ENCODE data around the gene ARPP21.
"Not testable (repeated sequence)": the region's sequence is repeated elsewhere in the genome, so short reads cannot be mapped to it uniquely, and the experiment has no call there.

Gene ARPP21

DNA sequence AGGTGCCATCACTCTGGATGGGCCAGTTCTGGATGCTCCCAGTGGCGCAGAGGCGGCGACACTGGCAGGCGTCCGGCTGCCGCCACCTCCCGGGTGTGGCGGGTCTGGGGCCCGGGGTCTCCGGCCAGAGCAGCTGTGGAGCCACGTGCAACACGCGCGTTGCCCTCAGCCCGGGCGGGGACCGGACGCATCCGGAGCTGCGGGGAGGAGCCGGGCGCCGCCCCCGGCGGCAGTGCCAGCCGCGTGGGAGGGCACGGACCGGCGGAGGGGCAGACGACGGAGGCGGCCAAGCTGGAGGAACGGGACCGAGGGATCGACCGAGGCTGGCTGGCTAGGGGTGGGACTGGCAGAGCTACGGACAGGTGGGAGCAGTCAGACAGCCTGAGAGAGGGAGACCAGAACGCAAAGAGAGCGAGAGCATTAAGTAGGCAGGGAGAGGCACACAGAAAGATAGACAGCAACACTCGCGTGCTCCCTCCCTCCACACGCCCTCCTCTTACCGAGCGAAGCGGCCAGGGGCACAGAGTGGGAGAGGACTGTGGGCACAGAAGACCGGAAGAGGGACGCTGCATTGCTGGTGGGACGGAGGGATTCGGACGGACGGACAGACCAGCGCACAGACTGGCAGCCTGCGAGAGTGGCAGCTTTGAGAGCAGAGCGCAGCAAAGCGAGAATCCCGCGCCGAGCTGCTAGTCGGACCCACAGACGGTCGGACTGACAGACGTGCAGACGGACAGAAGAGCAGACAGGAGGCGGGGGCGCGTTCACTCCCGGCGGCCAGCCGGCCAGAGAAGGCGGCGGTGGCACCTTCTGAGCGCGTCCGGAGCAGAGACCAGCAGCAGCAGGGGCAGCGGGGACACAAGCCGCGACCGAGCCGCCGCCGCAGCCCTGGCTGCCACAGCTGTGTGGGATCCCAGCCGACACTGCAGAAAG, at the start of gene ARPP21:
TSS of gene ARPP21 (plus strand) at position 272 of the 933 bp plus-strand sequence. CDS start 42,227 bp downstream, outside the sequence.
- peak; percentile 92 for DNase-seq

DNA sequence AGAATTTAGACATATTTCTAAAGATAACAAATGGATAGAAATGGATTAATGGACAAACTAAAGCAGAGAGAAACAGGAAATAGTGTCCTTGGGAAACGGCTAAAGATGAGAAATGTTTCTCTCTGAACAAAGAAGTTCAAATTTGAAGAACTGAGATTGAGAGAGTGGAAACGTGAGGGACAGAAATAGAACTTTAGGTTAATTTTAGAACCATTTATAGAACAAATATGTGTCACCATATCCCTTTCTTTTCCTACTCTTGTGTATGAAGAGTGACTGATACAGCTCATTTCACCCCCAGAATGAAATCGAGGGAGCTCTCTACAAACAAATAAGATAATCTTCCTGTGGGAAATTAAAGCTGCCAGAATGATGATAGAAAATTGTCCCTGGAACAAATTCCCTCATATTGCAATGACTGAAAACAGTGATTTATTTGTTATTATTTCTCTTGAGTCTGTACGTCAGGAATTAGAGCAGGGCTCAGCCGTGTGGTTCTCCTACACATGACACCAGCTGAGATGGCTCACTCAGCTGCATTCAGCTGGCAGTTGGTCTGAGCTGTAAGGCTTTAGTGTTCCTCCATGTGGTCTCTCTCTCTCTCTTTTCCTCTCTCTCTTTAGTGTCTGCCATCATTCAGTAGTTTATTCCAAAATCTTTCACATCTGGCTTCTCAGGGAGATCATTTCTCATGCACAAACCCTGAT, 46.6 kb upstream of the ARPP21 start:
- no peak for DNase-seq

- DNase-seq: no peak
Measured at GRCh38 chr3:35594739-35595138, 44.6 kb upstream of the ARPP21 start.

DNA sequence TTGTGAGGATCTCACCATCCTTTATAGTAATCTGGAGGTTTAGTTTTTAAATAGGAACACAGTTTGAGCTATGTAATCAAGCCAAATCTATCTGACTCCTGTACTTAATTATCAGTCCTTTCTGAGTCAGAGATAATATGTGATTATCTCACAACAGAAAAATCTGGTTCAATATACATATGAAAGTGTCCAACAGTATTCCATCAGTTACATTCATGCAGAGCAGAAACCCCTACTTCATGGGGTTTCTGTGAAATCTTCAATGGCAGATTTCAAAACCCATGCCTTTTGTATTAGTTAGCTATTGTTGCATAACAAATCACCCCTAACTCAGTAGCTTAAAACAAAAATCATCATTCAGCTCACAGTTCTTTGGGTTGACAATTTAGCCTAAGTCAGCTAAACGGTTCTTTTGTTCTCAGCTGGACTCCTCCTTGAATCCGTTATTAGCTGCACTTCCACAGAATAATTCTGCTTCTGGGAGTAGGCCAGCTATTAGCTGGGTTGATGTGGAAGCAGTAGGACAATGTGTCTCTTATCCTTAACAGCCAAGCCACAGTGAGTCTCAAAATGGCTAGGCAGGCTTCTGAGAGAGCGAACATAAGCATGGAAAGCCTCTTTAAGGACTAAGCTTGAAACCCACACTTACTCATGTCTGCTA, 42.9 kb upstream of the ARPP21 start:
- DNase-seq: peak; percentile 49

- DNase-seq: no peak
Measured at GRCh38 chr3:35597490-35597889, 41.8 kb upstream of the ARPP21 start.

DNA sequence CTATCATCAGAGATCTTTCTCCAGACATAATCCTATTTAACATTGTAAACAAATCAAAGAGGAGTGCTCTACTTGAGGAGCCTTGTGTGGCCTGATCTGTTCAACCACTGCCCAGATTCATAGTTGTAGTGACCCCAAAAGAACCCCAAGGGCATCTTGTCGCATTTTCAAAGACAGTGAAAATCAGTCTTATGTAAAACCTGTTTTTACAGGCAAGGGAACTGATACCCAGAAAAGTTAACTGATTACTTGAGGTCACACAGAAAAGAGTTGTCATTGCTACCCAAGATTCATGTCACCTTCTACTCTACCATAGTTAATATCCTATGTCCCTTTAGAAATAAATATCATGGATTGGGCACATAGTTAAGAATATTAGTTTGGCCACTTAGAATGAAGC, 40.5 kb upstream of the ARPP21 start:
- no peak for DNase-seq

DNA sequence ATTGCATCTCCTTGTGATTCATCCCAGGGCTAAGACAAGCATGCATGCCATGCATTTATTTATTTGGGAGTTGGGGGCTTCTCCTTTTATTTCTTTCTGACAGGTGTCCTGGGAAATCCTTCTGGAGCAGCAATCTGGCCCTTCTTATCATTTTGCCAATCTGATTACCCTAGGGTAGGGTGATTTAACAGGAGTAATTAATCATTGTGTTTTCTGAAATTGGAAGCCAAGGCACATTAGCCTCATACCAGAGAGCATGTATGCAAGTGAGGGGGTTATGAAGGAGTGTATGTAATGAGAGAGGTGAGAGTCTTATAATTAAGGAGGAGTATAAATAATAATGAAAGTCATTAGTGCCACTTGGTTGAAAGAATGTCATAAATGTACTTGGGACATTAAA, 37.4 kb upstream of the ARPP21 start:
- DNase-seq: no peak

DNA sequence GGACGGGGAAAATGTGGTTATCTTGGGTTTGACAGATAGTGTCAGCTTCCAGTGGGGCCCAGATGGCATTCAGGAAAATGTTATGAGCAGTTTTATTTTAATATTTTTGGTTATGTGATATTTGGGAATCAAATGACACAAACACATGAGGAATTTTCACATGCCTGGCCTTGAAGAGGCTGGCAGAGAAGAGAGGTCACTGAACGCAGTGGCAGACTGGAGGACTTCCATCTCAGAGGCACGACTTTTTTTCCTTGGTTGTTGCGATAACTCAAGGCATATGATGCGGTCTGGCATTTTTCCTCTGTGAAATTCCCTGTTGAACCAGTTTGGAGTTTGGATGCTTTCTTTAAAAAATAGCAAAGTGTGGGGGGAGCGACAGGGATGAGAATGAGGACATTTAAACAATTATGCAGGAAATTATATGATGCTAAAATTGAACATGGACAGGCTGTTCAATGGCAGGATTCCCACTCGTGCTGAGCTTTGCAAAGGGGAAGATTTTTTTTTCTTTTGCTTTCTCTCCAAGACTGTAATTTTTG, 36.9 kb upstream of the ARPP21 start:
- no peak for DNase-seq

DNA sequence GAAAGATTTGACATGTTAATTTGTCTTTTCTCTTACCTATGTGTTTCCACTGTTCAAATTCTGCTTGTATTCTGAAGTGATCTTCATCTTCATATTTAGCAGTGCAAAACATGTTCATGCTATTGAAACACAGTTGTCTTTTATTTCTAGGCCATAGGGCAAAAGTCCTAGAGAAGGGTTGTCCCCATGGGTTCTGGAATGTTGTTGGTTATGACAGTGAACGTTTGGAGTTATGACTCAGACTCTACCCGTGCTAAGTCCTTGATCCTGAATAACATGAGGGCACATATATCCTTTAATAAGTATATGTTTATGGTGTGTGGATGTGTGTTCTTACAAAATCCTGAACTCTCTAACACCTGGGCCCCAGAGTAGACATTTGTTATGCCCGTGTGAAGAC, 23.0 kb upstream of the ARPP21 start:
- DNase-seq: no peak

DNA sequence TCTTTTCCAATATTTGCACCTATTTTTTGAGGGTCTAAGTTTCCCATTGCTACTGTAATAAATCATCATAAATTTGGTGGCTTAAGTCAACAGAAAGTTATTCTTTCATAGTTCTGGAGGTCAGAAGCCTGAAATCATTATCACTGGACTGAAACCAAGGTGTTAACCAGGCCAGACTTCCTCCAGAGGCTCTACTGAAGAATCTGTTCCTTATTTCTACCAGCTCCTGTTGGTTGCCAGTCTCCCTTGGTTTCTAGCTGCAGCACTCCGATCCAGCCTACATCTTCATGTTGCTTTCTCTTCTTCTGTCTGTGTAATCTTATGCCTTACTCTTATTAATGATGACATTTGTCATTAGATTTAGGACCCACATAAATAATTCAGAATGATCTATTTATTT, 22.0 kb upstream of the ARPP21 start:
- no peak for DNase-seq

DNA sequence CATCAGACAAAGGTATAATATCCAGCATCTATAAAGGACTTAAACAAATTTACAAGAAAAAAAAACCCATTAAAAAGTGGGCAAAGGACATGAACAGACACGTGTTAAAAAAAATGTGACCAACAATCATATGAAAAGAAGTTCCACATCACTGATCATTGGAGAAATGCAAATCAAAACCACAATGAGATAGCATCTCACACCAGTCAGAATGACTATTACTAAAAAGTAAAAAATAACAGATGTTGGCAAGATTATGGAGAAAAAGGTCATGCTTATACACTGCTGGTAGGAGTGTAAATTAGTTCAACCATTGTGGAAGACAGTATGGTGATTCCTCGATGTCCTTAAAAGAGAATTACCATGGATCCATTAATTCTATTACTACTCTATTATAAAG, 19.1 kb upstream of the ARPP21 start:
- not testable (repeated sequence) for DNase-seq

- no peak for DNase-seq
Measured at GRCh38 chr3:35624698-35625097, 14.6 kb upstream of the ARPP21 start.

GRCh38 chr3:35633332-35634124, 5.8 kb upstream of the ARPP21 start:
- no peak for DNase-seq

DNA sequence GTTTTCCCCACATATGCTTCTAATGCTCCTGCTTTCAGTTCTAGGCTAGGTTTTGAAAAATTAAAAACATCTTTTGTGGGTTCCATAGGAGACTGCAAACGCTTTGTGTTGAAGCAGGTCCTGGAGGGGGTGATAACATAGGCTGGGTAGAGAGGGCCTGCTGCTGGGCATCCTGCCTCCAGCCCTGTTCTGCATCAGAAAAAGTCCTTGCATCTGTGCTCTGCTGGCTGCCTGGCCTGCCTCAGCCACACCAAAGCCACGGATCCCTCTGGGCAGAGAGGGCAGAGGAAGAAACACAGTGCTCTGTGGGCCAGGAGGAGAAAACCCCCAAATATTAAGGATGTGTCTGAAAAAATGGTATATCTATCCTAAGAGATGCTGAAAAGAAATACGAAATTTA, 3.9 kb upstream of the ARPP21 start:
- DNase-seq: no peak

DNA sequence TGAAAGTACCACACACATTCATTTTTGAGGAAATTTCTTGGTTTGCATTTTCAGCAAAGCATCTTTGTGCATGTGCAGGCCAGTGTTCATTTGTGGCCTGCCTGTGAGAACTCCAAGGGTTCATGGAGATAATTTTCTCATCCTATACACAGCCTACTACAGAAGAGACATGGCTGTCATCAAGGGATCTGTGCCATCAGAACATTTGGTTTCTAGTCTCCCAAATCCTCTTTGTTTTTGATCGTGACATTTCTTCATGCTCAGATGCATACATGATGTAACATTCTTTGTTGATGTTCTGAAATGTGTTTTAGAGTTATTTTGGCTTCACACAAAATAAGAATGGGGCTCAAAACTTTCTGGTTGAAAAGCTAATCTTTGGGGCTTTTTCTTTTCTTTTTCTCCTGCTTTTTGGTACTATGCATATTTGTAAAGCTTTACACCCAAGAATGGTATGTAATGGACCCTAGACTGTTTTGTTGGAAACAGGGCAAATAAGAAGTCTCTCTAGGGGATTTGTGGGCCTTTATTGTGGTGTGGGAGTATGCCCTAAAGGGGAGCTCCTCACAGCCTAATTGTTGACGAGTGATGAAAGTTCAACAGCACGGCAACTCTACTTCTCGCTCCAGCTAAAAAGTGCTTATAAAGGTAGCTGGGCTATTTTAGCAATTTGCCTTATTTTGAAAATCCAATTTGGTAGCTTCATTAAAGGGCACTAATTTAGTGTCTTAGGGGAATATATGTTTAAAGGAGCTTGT, 3.2 kb upstream of the ARPP21 start:
- DNase-seq: no peak

GRCh38 chr3:35638251-35638979, 910 bp upstream of the ARPP21 start:
- DNase-seq: no peak

- DNase-seq: no peak
Measured at GRCh38 chr3:35638980-35639253, 408 bp upstream of the ARPP21 start.

DNA sequence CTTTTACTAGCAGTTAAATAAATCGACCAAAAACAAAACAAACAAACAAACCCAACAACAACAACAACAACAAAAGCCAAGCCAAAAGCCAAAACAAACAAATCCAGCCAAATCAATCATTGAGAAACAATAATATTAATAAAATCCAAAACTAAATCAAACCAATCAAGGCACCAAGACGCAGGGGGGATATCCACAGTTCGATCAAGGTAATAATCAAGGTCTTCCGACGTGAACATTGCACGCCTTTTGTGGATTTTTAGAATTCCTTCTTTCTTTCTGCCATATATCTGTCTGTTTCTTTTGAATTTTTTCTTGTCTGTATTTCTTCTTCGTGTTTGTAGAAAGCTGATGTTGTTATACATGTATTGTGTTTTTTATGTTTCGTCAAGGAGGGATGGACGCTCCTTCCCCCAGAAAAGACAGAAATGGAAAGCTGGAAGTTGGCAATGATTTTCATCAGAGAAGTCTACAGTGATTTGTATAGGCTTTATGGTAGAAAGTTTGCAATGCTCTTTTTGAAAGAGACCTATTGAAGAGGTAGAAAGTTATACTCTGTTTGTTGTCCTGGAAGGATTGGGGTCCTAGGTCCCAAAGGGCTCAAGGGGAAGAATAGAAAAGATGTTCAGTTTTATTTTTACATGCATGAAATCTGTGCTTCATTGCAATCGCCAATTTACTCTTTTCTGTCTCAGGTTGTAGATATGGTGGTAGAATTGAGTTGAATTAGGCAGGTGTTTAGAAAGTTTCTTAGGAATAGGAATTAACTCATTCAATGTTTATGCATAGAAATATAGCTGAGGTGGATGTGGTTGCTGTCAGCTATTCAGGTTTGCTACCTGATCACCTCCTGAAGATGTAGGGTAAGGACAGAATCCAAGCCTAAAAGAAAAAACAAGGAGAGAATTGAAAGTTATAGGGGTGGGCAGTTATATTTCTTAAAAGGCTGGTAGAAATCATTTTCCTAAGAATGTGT, 1.2 kb downstream of the ARPP21 start:
- DNase-seq: no peak

DNA sequence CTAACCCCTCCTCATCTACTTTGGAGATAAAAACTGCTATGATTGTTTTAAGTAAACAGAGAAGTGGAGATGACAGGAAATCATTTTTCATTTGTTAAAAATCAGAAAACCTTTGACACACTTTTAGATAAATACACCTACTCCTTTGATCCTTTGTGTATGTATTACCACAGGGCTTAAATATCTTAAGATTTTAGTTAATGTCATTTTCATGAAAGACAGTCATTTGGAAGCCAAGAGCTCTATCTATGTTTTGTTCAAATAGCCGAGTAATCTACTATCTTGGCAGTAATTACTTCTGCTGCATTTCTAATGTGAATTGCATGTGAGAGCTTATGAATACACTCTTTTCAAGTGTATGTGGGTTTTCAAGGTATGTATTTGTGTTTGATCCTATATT, 2.0 kb downstream of the ARPP21 start:
- DNase-seq: no peak
